ENCODE data around the gene GPR62. TPM values are rescaled to one million over a fixed set of nuclear protein-coding genes. Genes with fewer than 3 reads are reported as not detected.

Gene GPR62
- total RNA-seq, 6 experiments from 2014 or later = 0.18 to 0.37 TPM; not detected in 4

GRCh38 chr3:51961602-51962569 lies 6.7 kb downstream of the GPR62 start:
- H3K4me1 ChIP-seq = peaks cover 0 to 9% (median 0%) of the 10 kb centered on the region in 4 donors
- ATAC-seq = no peak

GRCh38 chr3:51962854-51963530 lies 7.8 kb downstream of the GPR62 start:
- no peaks in the 10 kb centered on the region for H3K27me3 ChIP-seq
- no peaks in the 10 kb centered on the region for H3K36me3 ChIP-seq
- no peaks in the 10 kb centered on the region for H3K9me3 ChIP-seq
- no peak overlapping the region for H3K4me3 ChIP-seq
- no peak for TF ChIP-seq CTCF (IDR thresholded peaks at IDR 0.05)
- no peak for TF ChIP-seq POLR2A (IDR thresholded peaks at IDR 0.05)
- peaks cover 0 to 13% (median under 1%) of the 10 kb centered on the region in 4 donors for H3K4me1 ChIP-seq
- 81% methylated on average over 6 of the region's 6 CpGs for WGBS (ENCODE audit: insufficient coverage, low coverage, low lambda C conversion rate, missing lambda C conversion rate)
- no peak for ATAC-seq
- intact Hi-C loops (cut with DNase I) = no loop called here
- no peak overlapping the region for H3K27ac ChIP-seq
- DNase-seq = no peak

More at GRCh38 chr3:51961602-51962569, 6.7 kb downstream of the GPR62 start:
- WGBS (ENCODE audit: insufficient coverage, low coverage, low lambda C conversion rate, missing lambda C conversion rate) = 53% methylated on average over 4 of the region's 9 CpGs
- H3K4me3 ChIP-seq = no peak overlapping the region
- no peak for TF ChIP-seq POLR2A (IDR thresholded peaks at IDR 0.05)
- TF ChIP-seq CTCF (IDR thresholded peaks at IDR 0.05) = no peak
- no peak for DNase-seq
- no peaks in the 10 kb centered on the region for H3K27me3 ChIP-seq
- H3K27ac ChIP-seq = no peak overlapping the region
- no peaks in the 10 kb centered on the region for H3K9me3 ChIP-seq
- intact Hi-C loops (cut with DNase I) = no loop called here
- no peaks in the 10 kb centered on the region for H3K36me3 ChIP-seq

- Histone ChIP-seq H3K27me3 (no peaks in the 10 kb centered on the region), H3K4me1 (peaks cover 0 to 19% (median 4%) of the 10 kb centered on the region in 4 donors), H3K9me3 (no peaks in the 10 kb centered on the region), H3K36me3 (no peaks in the 10 kb centered on the region), H3K27ac (no peak overlapping the region), H3K4me3 (no peak overlapping the region)
- WGBS (ENCODE audit: insufficient coverage, low coverage, low lambda C conversion rate, missing lambda C conversion rate) = 38% methylated on average over 3 of the region's 12 CpGs
- DNase-seq (no peak), ATAC-seq (no peak)
- intact Hi-C loops (cut with DNase I) = no loop called here
- TF ChIP-seq CTCF (IDR thresholded peaks at IDR 0.05) = no peak
- TF ChIP-seq POLR2A (IDR thresholded peaks at IDR 0.05) = no peak
Measured at GRCh38 chr3:51963951-51964451, 8.8 kb downstream of the GPR62 start.

GRCh38 chr3:51964521-51964920 lies 9.3 kb downstream of the GPR62 start:
- intact Hi-C loops (cut with DNase I) = no loop called here
- H3K27ac ChIP-seq = no peak overlapping the region
- WGBS (ENCODE audit: insufficient coverage, low coverage, low lambda C conversion rate, missing lambda C conversion rate) = 60% methylated on average over 1 of the region's 4 CpGs
- no peaks in the 10 kb centered on the region for H3K36me3 ChIP-seq
- H3K27me3 ChIP-seq = no peaks in the 10 kb centered on the region
- DNase-seq (no peak), ATAC-seq (no peak)
- no peak overlapping the region for H3K4me3 ChIP-seq
- no peaks in the 10 kb centered on the region for H3K9me3 ChIP-seq
- peaks cover 0 to 14% (median 4%) of the 10 kb centered on the region in 4 donors for H3K4me1 ChIP-seq
- no peak for TF ChIP-seq CTCF (IDR thresholded peaks at IDR 0.05)
- no peak for TF ChIP-seq POLR2A (IDR thresholded peaks at IDR 0.05)
